H7 (cell line): ENCODE data around the gene TM2D3. TPM values are rescaled to one million over a fixed set of nuclear protein-coding genes. Genes with fewer than 3 reads are reported as not detected.

ENCODE experiments used
- DNase-seq: peaks from one replicate; pipeline ENCODE4 v3.0.0; 2012
- H3K27me3 ChIP-seq: 2 replicates; pipeline ENCODE4 v1.6.0; 2011; ENCODE audit warnings: mild to moderate bottlenecking, low read length; ENCODE audit not compliant: control insufficient read depth, insufficient read depth
- H3K36me3 ChIP-seq: replicated peaks from 2 replicates; pipeline ENCODE4 v1.5.1; 2011; ENCODE audit warnings: low read length; ENCODE audit not compliant: control insufficient read depth, insufficient read depth
- H3K4me3 ChIP-seq: 2 replicates; pipeline ENCODE4 v1.5.1; 2011; ENCODE audit warnings: low read depth, mild to moderate bottlenecking, control low read depth, low read length, moderate library complexity; ENCODE audit not compliant: insufficient read depth
- total RNA-seq: library from RNA; depleted of rRNA; stranded (reverse); fragments of >200 nt; shearing (Covaris generic); gene quantifications from 2 replicates; pipeline ENCODE4 v1.2.3, GENCODE V29; 2014; rRNA removed

The TM2D3 gene, protein sequence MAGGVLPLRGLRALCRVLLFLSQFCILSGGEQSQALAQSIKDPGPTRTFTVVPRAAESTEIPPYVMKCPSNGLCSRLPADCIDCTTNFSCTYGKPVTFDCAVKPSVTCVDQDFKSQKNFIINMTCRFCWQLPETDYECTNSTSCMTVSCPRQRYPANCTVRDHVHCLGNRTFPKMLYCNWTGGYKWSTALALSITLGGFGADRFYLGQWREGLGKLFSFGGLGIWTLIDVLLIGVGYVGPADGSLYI
- total RNA-seq: 27.4 and 41.6 TPM in 2 replicates

DNA sequence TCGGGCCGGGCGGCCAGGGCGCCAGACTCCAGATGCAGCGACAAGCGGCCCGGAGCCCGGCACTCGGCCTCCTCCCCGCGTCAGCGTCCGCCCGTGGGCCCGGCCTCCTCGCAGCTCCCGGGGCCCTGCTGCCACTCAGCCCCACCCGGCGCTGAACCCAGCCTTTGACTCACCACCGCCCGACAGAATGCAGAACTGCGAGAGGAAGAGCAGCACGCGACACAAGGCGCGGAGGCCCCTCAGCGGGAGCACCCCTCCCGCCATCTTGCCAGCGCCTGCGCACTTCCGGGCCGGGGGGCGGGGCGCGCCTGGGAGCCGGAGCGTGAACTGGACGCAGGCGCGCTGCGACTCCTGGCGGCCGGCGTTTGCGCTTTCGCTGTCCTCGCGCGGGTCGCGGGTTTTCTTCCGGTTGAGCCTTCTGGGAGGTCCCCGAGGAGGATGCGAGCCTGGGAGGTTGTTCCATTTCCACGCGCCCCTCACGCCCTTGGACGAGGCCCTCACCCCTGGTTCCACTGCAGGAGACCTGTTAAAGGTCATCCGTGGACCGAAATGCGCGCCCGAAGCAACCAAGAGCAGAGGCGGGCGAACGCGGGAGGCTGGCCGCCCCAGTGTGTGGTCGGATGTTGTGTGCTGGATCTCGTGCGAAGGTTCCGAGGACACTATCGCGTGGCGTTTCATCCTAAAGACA is at the start of gene TM2D3:
Gene TM2D3 (minus strand): TSS at position 284 of the 688 bp plus-strand sequence. CDS start 20 bp downstream, at position 264.
- H3K36me3 ChIP-seq: peaks cover 2% of the 10 kb centered on the region
- peak within 1 kb of the TSS; percentile 80 for H3K4me3 ChIP-seq
- no peaks in the 10 kb centered on the region; the same call in 1 of the 2 replicates for H3K27me3 ChIP-seq
- DNase-seq: peak; percentile 98

DNA sequence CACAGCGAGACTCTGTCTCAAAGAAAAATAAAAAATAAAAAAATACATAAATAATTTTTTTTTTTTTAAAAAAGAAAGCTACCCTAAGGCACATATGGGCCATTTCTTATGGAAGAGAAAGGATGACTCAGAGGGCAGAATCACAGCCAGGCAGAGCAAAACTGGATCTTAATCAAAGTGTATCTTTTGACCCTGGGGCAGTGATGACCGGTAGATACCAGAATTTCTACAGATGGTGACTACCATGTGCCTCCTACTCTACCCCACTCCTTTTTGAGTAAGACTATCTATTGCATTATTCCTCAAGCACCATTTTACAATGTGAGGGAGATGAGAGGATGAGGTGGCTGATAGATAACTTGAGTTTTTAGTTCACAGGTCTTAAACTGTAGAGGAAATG is 46.1 kb upstream of the TM2D3 start:
- no peaks in the 10 kb centered on the region for H3K27me3 ChIP-seq
- H3K4me3 ChIP-seq: no peak overlapping the region

DNA sequence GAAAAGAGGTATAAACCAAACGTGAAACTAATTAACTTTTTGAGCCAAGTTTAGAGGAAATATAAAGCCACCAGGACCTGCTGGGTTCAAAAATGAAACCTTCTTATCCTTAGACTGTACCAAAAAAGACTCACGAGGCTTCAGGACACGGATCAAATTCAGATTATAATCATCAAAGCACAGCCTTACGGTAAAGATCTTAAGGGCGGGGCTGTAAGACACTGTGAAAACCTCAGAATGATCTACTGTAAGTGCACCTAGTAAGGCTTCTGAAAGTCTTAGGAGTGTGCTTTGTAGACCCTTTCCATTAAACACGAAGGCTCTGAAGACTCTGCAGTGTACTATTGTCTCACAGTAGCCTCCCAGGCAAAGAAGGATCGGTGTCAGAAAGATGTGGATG is 45.3 kb upstream of the TM2D3 start:
- Histone ChIP-seq H3K4me3 (no peak overlapping the region), H3K36me3 (peaks cover 4% of the 10 kb centered on the region), H3K27me3 (no peaks in the 10 kb centered on the region)
- no peak for DNase-seq

More for the DNA sequence above, 46.1 kb upstream of the TM2D3 start:
- H3K36me3 ChIP-seq: peaks cover 4% of the 10 kb centered on the region
- no peak for DNase-seq

DNA sequence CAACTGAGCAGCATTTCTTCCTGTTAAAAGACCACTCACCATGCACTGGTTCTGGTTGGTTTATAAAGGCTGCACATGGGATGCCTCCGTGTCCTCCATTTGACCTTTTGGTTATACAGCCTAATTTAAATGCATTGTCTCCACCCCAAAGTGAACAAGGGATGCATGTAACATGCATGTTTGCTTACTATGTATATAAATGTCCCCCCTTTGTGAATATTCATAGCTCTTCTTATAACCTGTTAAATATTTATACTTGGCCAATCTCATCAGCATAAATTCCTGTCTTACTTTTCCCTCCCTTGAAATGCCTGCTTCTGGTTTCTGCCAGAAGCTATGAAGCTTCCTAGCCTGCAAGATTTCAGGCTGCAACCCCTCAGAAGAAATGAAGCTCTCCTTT is 44.6 kb upstream of the TM2D3 start:
- no peak for DNase-seq
- H3K36me3 ChIP-seq: peaks cover 2% of the 10 kb centered on the region
- H3K4me3 ChIP-seq: no peak overlapping the region
- H3K27me3 ChIP-seq: no peaks in the 10 kb centered on the region

DNA sequence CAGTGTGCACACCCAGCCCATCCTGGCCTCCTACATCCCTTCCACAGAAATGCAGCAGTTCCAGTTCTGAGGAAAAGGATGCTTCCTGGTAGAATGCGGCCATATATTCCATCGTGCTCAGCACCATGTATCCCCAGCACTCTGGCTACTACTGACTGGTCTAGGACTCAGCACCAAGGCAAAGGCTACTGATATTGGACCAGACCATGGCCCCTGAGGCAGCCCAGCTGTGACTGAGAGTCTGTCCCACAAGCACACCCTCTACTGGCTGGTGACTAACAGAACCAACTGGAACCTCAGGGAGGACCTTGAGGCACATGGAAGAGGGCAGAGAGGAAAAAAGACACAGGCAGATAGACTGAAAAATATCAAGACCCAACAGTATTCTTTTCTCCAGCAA is 42.1 kb upstream of the TM2D3 start:
- Histone ChIP-seq H3K36me3 (peaks cover 2% of the 10 kb centered on the region), H3K4me3 (no peak overlapping the region), H3K27me3 (no peaks in the 10 kb centered on the region)
- peak; percentile 36 for DNase-seq

DNA sequence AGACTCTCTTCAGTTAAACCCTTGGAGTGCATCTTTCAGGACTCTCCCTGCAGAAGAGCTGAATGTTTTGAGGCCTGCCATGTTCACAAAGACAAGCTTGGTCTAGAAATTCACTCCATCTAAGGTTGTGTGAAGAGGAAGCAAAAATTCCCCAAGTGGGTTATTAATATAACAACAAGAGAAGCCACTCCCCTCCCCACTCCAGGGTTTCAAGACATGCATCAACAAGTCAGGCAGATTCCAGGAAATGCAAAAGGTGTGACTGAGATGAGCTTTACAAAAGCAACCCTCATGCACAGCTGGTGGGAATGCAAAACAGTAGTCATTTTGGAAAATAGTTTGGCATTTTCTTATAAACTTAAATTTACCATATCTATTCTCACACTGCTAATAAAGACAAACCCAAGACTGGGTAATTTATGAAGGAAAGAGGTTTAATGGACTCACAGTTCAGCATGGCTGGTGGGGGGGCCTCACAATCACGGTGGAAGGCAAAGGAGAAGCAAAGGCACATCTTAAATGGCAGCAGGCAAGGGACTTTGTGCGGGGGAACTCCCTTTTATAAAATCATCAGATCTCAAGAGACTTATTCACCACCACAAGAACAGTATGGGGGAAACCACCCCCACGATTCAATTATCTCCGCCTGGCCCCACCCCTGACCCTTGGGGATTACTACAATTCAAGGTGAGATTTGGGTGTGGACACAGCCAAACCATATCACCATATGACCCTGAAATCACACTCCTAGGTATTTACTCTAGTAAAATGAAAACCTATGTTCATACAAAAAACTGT is 40.8 kb upstream of the TM2D3 start:
- no peaks in the 10 kb centered on the region for H3K27me3 ChIP-seq
- no peak overlapping the region for H3K4me3 ChIP-seq
- no peak for DNase-seq
- H3K36me3 ChIP-seq: peaks cover 2% of the 10 kb centered on the region

DNA sequence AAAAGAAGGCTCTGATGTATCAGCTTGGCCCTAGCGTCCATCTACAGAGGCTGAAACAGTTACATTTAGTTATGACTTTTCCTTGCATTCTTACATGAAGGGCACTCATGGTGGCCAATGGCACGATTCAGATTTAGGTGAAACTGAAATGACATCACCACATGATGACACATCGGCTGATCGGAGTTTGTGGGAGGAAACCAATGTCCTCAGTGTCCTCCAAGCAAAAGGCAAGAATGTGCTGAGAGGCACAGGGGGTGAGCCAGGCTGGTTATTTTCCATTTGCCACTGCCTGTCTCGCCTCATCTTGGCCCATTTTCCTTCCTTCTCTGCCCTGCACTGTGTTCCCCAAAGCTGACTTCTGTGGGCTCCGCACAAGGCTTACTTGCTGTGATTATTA is 37.7 kb upstream of the TM2D3 start:
- no peak for DNase-seq
- Histone ChIP-seq H3K36me3 (no peaks in the 10 kb centered on the region), H3K4me3 (no peak overlapping the region), H3K27me3 (no peaks in the 10 kb centered on the region)

DNA sequence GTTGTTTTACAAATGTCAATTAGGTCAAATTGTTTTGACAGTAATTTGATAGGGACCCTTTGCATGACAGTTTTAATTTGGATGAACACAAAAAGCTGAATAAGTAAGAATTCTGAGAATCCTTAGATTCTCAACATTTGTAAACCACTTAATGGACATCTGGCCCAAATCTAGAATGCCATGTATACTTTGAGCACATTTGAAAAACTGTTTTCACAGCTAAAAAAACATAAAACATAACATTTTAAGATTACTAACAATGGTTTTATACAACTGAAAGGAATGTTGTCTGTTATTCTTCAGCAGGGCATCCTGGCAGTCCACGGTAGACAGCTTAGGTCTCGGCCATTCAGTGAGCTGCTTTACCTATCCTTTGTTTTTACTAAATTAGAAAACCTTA is 34.5 kb upstream of the TM2D3 start:
- H3K36me3 ChIP-seq: no peaks in the 10 kb centered on the region
- DNase-seq: no peak
- no peak overlapping the region for H3K4me3 ChIP-seq
- H3K27me3 ChIP-seq: no peaks in the 10 kb centered on the region

DNA sequence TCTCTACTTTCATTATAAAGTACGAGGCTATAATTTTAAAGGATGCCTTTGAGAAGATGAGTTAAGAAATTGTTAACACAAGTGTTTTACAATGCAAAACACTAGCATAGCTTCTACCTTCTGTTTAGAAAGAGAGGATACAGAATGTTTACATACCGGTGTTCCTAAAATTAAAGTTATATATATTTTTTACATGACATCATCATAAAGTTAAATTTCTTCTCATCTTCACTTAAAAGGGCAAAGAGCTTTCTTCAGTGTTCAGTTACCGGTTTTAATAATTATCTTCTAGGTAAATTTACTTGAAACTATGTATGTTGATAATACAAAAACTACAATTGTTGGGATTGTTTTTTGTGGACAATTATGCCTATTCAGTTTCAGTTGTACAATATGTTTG is 32.7 kb upstream of the TM2D3 start:
- Histone ChIP-seq H3K36me3 (no peaks in the 10 kb centered on the region), H3K4me3 (no peak overlapping the region), H3K27me3 (no peaks in the 10 kb centered on the region)
- DNase-seq: no peak

DNA sequence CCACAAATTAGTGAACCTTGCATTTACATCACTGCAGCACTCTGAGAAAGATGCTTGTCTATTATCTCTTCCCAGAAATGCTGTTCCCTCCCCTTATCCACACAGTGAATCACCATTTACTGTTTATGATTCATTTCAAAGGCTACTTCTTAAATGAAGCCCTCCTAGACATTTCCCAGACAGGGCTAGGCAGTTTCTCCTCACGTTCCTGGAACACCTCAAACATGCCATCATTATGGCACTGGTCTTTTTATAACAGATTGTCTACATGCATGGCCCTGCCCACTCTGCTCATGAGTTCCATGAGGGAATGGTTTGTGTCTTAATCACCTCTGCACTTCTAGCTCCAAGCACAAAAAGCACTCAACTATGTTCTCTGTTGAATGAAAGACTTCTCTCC is 32.2 kb upstream of the TM2D3 start:
- Histone ChIP-seq H3K27me3 (no peaks in the 10 kb centered on the region), H3K36me3 (no peaks in the 10 kb centered on the region), H3K4me3 (no peak overlapping the region)
- DNase-seq: no peak

DNA sequence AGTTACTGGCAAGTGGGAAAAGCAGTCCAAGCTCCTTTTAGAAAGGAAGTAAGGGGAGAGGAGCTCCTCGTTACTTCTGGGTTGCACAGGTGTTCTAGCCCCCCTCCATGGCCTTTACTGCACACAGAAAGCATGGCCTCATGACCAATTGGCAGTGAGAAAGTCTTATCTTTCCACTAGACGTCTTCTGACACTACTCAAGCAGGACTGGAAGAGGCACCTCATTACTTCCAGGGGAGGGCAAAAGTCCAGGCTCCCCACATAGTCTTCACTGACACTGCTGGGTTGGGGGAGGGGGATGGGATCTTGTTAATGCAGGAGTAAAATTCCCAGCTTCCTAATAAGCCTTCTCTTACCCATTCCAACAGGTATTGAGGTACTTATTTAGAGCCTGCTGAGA is 27.6 kb upstream of the TM2D3 start:
- Histone ChIP-seq H3K4me3 (no peak overlapping the region), H3K27me3 (no peaks in the 10 kb centered on the region), H3K36me3 (no peaks in the 10 kb centered on the region)
- no peak for DNase-seq

DNA sequence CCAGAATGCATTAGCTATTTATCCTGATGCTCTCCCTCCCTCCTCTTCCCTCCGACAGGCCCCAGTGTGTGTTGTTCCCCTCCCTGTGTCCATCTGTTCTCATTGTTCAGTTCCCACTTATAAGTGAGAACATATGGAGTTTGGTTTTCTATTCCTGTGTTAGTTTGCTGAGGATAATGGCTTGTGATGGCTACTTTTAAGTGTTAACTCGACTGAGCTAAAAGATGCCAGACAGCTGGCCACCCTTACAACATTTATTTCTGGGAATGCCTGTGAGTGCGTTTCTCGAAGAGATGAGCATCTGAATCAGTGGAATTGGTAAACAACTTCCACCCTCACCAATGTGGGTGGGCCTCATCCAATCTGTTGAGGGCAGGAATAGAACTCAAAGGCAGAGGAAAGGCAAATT is 24.7 kb upstream of the TM2D3 start:
- DNase-seq: no peak
- Histone ChIP-seq H3K27me3 (no peaks in the 10 kb centered on the region), H3K4me3 (no peak overlapping the region), H3K36me3 (no peaks in the 10 kb centered on the region; the same call in 1 of the 2 replicates)

DNA sequence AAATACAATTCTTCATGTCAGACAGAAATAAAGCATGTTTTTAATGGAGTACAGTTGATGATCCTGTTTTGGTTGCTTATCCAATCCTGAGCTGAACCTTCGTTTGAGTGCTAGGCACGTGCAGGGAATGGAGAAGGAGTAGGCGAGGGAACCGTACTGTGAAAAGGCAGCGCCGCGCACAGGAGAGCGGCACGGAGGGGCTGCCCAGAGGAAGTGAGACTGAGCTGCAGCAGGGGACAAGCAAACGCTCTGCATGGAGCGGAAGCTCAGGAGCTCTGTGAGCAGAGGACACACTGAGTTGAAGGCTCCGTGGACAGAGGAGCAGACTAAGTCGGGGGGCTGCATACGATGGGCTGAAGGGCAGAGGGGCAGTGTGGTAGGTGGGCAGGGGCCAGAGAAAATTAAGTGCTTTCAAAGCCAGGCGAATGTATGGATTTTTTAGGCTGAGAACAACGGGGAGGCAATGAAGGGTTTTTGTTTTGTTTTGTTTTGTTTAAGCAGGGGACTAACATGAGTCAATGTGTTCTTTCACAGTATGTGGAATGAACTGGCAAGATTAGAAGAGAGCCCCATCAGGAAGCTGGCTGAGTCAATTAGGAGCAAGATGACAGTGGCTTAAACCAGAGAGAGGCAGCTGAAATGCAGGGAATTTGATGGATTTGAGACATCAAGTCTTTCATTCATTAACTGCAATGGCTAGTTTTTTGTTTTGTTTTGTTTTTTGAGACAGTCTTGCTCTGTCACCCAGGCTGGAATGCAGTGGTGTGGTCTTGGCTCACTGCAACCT is 23.8 kb upstream of the TM2D3 start:
- Histone ChIP-seq H3K4me3 (no peak overlapping the region), H3K36me3 (no peaks in the 10 kb centered on the region; the same call in 1 of the 2 replicates), H3K27me3 (no peaks in the 10 kb centered on the region)
- no peak for DNase-seq

DNA sequence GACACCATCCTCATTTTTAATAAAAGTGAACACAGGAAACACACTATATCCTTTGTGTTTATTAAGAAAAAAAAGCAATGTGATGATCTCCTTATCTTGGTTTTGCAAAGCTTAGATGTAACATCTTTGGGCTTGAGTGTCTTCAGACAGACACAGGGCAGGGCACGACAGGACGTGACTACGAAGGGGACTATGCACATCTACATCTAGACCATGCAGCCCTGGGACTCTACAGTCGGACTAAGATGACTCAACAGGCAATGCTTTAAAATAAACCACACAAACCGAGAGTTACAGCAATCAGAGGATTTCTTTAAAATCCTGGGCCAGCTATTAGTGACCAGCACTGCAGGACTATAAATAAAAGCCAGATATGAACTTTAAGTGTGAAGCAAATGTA is 22.8 kb upstream of the TM2D3 start:
- Histone ChIP-seq H3K27me3 (no peaks in the 10 kb centered on the region), H3K36me3 (no peaks in the 10 kb centered on the region; the same call in 1 of the 2 replicates), H3K4me3 (no peak overlapping the region)
- DNase-seq: no peak
